H1 (cell line): Measurements from ENCODE around the gene NIM1K. TPM values are rescaled to one million over a fixed set of nuclear protein-coding genes. Genes with fewer than 3 reads are reported as not detected.

Source experiments
- CTCF ChIA-PET: fragments of 300-600 bp; sonication (Branson Sonifier 250); formaldehyde crosslinking; loops from one replicate; lab custom pipeline; 2021; ENCODE audit not compliant: partially characterized antibody; lab: Charles Lee
- POLR2A ChIA-PET: fragments of 300-600 bp; sonication (Branson Sonifier 250); formaldehyde crosslinking; loops from one replicate; lab custom pipeline; 2021; ENCODE audit warnings: inconsistent platforms; ENCODE audit not compliant: partially characterized antibody; lab: Charles Lee
- DNase-seq, 2 experiments: peaks; one replicate each; pipeline versions ENCODE4 v3.0.0 to v3.0.0-alpha.2; 2010 to 2022; ENCODE audit warnings: low spot score in 2 of 2, low read depth in 1 of 2, mixed read lengths in 1 of 2
- FAIRE-seq: peaks from 2 replicates; lab custom pipeline; 2011; peaks lifted over from hg19 to GRCh38; lab: Jason Lieb, UNC
- H2AFZ ChIP-seq: 2 replicates; pipeline ENCODE4 v1.8.1; 2012; ENCODE audit warnings: low read length, inconsistent platforms
- H2AK5ac ChIP-seq: 2 replicates; pipeline ENCODE4 v1.6.1; 2013; ENCODE audit warnings: low read depth, low read length
- H2BK120ac ChIP-seq: replicated peaks from 2 replicates; pipeline ENCODE3; 2013; ENCODE audit warnings: low read depth, low read length, inconsistent platforms
- H2BK12ac ChIP-seq: 2 replicates; pipeline ENCODE4 v1.6.1; 2013; ENCODE audit warnings: low read depth, low read length
- H2BK15ac ChIP-seq: 2 replicates; pipeline ENCODE4 v1.6.1; 2013; ENCODE audit warnings: low read length
- H2BK20ac ChIP-seq: 2 replicates; pipeline ENCODE4 v1.6.1; 2013; ENCODE audit warnings: low read length
- H2BK5ac ChIP-seq: 2 replicates; pipeline ENCODE4 v1.6.1; 2013; ENCODE audit warnings: low read depth, low read length
- H3K14ac ChIP-seq: 2 replicates; pipeline ENCODE4 v1.6.1; 2013; ENCODE audit warnings: inconsistent platforms; ENCODE audit not compliant: insufficient read length
- H3K18ac ChIP-seq: 2 replicates; pipeline ENCODE4 v1.6.1; 2013; ENCODE audit warnings: low read length; ENCODE audit errors: extremely low read depth
- H3K23ac ChIP-seq: 2 replicates; pipeline ENCODE4 v1.6.1; 2013; ENCODE audit warnings: inconsistent platforms; ENCODE audit not compliant: insufficient read length
- H3K23me2 ChIP-seq: 2 replicates; pipeline ENCODE4 v1.6.1; 2013; ENCODE audit warnings: low read depth, low read length
- H3K27ac ChIP-seq: 2 replicates; pipeline ENCODE4 v1.6.1; 2011; ENCODE audit warnings: low read depth, low read length, inconsistent platforms
- H3K27me3 ChIP-seq, 4 experiments: replicated peaks in 1 of 4; 1 replicate in 1 of 4; 2 replicates in 3 of 4; pipeline versions ENCODE4 v1.6.1 to v1.8.1; 2011 to 2013; ENCODE audit warnings: low read length in 3 of 4, mild to moderate bottlenecking in 3 of 4, inconsistent platforms in 2 of 4, mixed read lengths in 2 of 4, moderate library complexity in 1 of 4; ENCODE audit not compliant: control insufficient read depth in 3 of 4, insufficient read depth in 3 of 4; ENCODE audit errors: extremely low read depth in 1 of 4
- H3K36me3 ChIP-seq, 4 experiments: 2 replicates each; pipeline versions ENCODE4 v1.6.1 to v1.8.1; 2011 to 2013; ENCODE audit warnings: mild to moderate bottlenecking in 4 of 4, low read length in 3 of 4, moderate library complexity in 2 of 4, control low read depth in 1 of 4, inconsistent platforms in 1 of 4; ENCODE audit not compliant: insufficient read depth in 4 of 4, control insufficient read depth in 2 of 4
- H3K4ac ChIP-seq: replicated peaks from 2 replicates; pipeline ENCODE3; 2013; ENCODE audit warnings: low read length, low read depth, mixed read lengths, inconsistent platforms; ENCODE audit not compliant: insufficient read length
- H3K4me1 ChIP-seq, 4 experiments: replicated peaks in 1 of 4; 1 replicate in 1 of 4; 2 replicates in 3 of 4; pipeline versions ENCODE4 v1.6.1 to v1.8.1; 2011 to 2013; ENCODE audit warnings: low read length in 3 of 4, inconsistent platforms in 2 of 4, mixed read lengths in 1 of 4; ENCODE audit not compliant: insufficient read depth in 4 of 4, control insufficient read depth in 3 of 4
- H3K4me2 ChIP-seq, 2 experiments: 2 replicates each; pipeline versions ENCODE4 v1.6.1 to v1.8.1; 2011 to 2013; ENCODE audit warnings: low read depth in 2 of 2, low read length in 2 of 2, control low read depth in 1 of 2, inconsistent platforms in 1 of 2, mild to moderate bottlenecking in 1 of 2; ENCODE audit not compliant: insufficient read depth in 1 of 2
- H3K4me3 ChIP-seq, 4 experiments: fragments of 200-600, 300-600 bp in 1 of 4; sonication (generic), shearing (Covaris generic), sonication (Bioruptor Twin) in 1 of 4; 2 replicates each; pipeline versions ENCODE4 v1.5.1 to v1.8.1; 2011 to 2016; ENCODE audit warnings: low read length in 4 of 4, low read depth in 3 of 4, control low read depth in 2 of 4, inconsistent platforms in 2 of 4, mild to moderate bottlenecking in 2 of 4, mixed read lengths in 1 of 4, moderate library complexity in 1 of 4; ENCODE audit not compliant: insufficient read depth in 2 of 4; ENCODE audit errors: extremely low read depth in 1 of 4
- H3K56ac ChIP-seq: replicated peaks from 2 replicates; pipeline ENCODE3; 2013; ENCODE audit warnings: low read depth, mild to moderate bottlenecking, mixed read lengths, low read length, inconsistent platforms; ENCODE audit not compliant: insufficient read length
- H3K79me1 ChIP-seq: 2 replicates; pipeline ENCODE4 v1.6.1; 2013; ENCODE audit warnings: low read depth, low read length, control low read depth
- H3K79me2 ChIP-seq, 2 experiments: 2 replicates each; pipeline versions ENCODE4 v1.6.1 to v1.8.1; 2012 to 2013; ENCODE audit warnings: low read length in 2 of 2, mild to moderate bottlenecking in 2 of 2, inconsistent platforms in 1 of 2; ENCODE audit not compliant: insufficient read depth in 2 of 2, control insufficient read depth in 1 of 2
- H3K9ac ChIP-seq, 4 experiments: replicated peaks in 1 of 4; 1 replicate in 1 of 4; 2 replicates in 3 of 4; pipeline versions ENCODE4 v1.6.1 to v1.8.1; 2011 to 2013; ENCODE audit warnings: low read depth in 3 of 4, low read length in 3 of 4, control low read depth in 2 of 4, mild to moderate bottlenecking in 2 of 4, moderate library complexity in 2 of 4, inconsistent platforms in 1 of 4; ENCODE audit errors: extremely low read depth in 1 of 4
- H3K9me3 ChIP-seq, 2 experiments: 2 replicates each; pipeline versions ENCODE4 v1.6.1 to v1.8.1; 2012 to 2013; ENCODE audit warnings: mild to moderate bottlenecking in 2 of 2, moderate library complexity in 2 of 2, control low read depth in 1 of 2, inconsistent platforms in 1 of 2, low read depth in 1 of 2, low read length in 1 of 2, mixed read lengths in 1 of 2; ENCODE audit not compliant: insufficient read depth in 2 of 2
- H4K20me1 ChIP-seq, 2 experiments: replicated peaks in 1 of 2; 2 replicates each; pipeline versions ENCODE3 to v1.8.1; 2011 to 2013; ENCODE audit warnings: inconsistent platforms in 2 of 2, low read length in 2 of 2, mild to moderate bottlenecking in 1 of 2; ENCODE audit not compliant: insufficient read depth in 2 of 2, control insufficient read depth in 1 of 2
- H4K5ac ChIP-seq: 2 replicates; pipeline ENCODE4 v1.6.1; 2013; ENCODE audit warnings: low read length, low read depth, mixed read lengths, inconsistent platforms; ENCODE audit not compliant: insufficient read length
- H4K8ac ChIP-seq: 2 replicates; pipeline ENCODE4 v1.8.0; 2013; ENCODE audit warnings: mild to moderate bottlenecking, moderate library complexity, low read length, inconsistent platforms; ENCODE audit not compliant: insufficient read depth; ENCODE audit errors: extremely low read depth
- H4K91ac ChIP-seq: replicated peaks from 2 replicates; pipeline ENCODE3; 2013; ENCODE audit warnings: low read length, mixed read lengths, inconsistent platforms; ENCODE audit not compliant: insufficient read length
- CTCF ChIP-seq, 3 experiments: IDR thresholded peaks; 1 replicate in 2 of 3; 2 replicates in 1 of 3; pipeline versions ENCODE4 v1.5.1 to v1.6.1; 2011; ENCODE audit warnings: low read length in 3 of 3, mild to moderate bottlenecking in 3 of 3, inconsistent platforms in 2 of 3, low read depth in 1 of 3, moderate library complexity in 1 of 3; ENCODE audit not compliant: insufficient read depth in 1 of 3; ENCODE audit errors: control extremely low read depth in 1 of 3
- GABPA ChIP-seq: IDR thresholded peaks from 2 replicates; pipeline ENCODE4 v1.6.1; 2011; ENCODE audit warnings: mild to moderate bottlenecking, low read length, moderate library complexity, borderline replicate concordance; ENCODE audit not compliant: insufficient read depth
- POU5F1 ChIP-seq: IDR thresholded peaks from 2 replicates; pipeline ENCODE4 v1.6.1; 2011; ENCODE audit warnings: low read depth, mild to moderate bottlenecking, low read length, moderate library complexity
- RAD21 ChIP-seq, 2 experiments: IDR thresholded peaks in 1 of 2; conservative IDR thresholded peaks in 1 of 2; 2 replicates each; pipeline ENCODE4 v1.6.1; 2011; ENCODE audit warnings: low read depth in 2 of 2, low read length in 2 of 2, improper control_type of control experiment in 1 of 2, inconsistent platforms in 1 of 2, mild to moderate bottlenecking in 1 of 2, moderate library complexity in 1 of 2
- WGBS, 2 experiments: shearing (Covaris generic) in 1 of 2; methylation state at CpG; one replicate each; pipeline versions ENCODE4 v1.1.6 to v1.1.7; 2013 to 2015; ENCODE audit warnings: low lambda C conversion rate in 2 of 2, mixed read lengths in 2 of 2, inconsistent platforms in 1 of 2, low coverage in 1 of 2, missing lambda C conversion rate in 1 of 2; ENCODE audit not compliant: insufficient replicate concordance in 2 of 2, insufficient coverage in 1 of 2, insufficient read length in 1 of 2; ENCODE audit errors: extremely low coverage in 1 of 2, missing lambda C conversion rate in 1 of 2; 5-methylcytosine and 5-hydroxymethylcytosine counted together
- polyA plus RNA-seq, 7 experiments: library from polyadenylated mRNA; depleted of rRNA in 3 of 7; stranded (reverse) in 5 of 7; unstranded in 2 of 7; fragments of >200 nt in 5 of 7; fragments of 200-250 nt in 2 of 7; gene quantifications; 1 replicate in 5 of 7; 2 replicates in 1 of 7; 4 replicates in 1 of 7; pipeline versions ENCODE4 v1.2.1 to v1.2.3, GENCODE V29; 2011 to 2013; ENCODE audit warnings: missing spikeins in 2 of 7, mixed read lengths in 2 of 7
- total RNA-seq: library from RNA; stranded (reverse); fragmentation: NEBNext Ultra II Directional; extraction: Animal tissue kit (Norgen Biotek cat#: 25700); gene quantifications from 2 replicates; pipeline ENCODE4 v1.2.1, GENCODE V29; 2021

NIM1K gene
- total and polyA plus RNA-seq, 2 of the 8 experiments (the other 6 are each of a cell fraction or from before 2014, with no cell fraction given) = not detected

- Histone ChIP-seq H2BK12ac (no peak overlapping the region), H3K56ac (no peak overlapping the region), H2BK5ac (no peak overlapping the region), H3K27me3 (no peaks in the 10 kb centered on the region), H3K23me2 (no peaks in the 10 kb centered on the region), H3K4me3 (no peak overlapping the region), H3K4me1 (no peaks in the 10 kb centered on the region), H3K9ac (no peak overlapping the region), H3K18ac (no peak overlapping the region), H2BK20ac (no peak overlapping the region), H3K9me3 (no peaks in the 10 kb centered on the region), H2AK5ac (no peak overlapping the region), H3K14ac (no peak overlapping the region), H4K20me1 (no peaks in the 10 kb centered on the region), H4K5ac (no peak overlapping the region), H2BK15ac (no peak overlapping the region), H4K8ac (no peak overlapping the region), H4K91ac (no peak overlapping the region), H3K4ac (no peak overlapping the region), H2BK120ac (no peak overlapping the region), H3K36me3 (no peaks in the 10 kb centered on the region), H3K27ac (no peak overlapping the region), H3K79me2 (no peaks in the 10 kb centered on the region), H2AFZ (no peak overlapping the region), H3K23ac (no peak overlapping the region), H3K79me1 (no peaks in the 10 kb centered on the region), H3K4me2 (no peak overlapping the region)
- ChIA-PET CTCF (interaction anchor here (0.7 to 6.2 kb wide), 11 partner anchors 9 to 296 kb away, joined by 3 to 46 read pairs (median 4); no protein-coding TSS in a partner anchor), POLR2A (no interaction called here)
- TF ChIP-seq GABPA (no peak), RAD21 (IDR thresholded peaks at IDR 0.05 in 1 of 2, conservative IDR thresholded peaks at IDR 0.05 in 1 of 2; ENCODE audit: low read depth in 2 of 2, low read length in 2 of 2) (peak; percentile 54 to 57), POU5F1 (no peak), CTCF (IDR thresholded peaks at IDR 0.05; ENCODE audit: control extremely low read depth in 1 of 3, insufficient read depth in 1 of 3, low read depth in 1 of 3, low read length in 3 of 3) (peak in 1 of 3 experiments; percentile 34; a peak in 2 of 4 replicates)
- FAIRE-seq (no peak), DNase-seq (no peak)
- WGBS, 2 experiments = 76% methylated on average over 1 of the region's 1 CpG; no CpG with 5 or more reads in 1 of the 2 experiments
These were observed 35.6 kb downstream of the NIM1K start for GRCh38 chr5:43227655-43228054.
